Activated gamma-delta T cell (primary cell): Measurements from ENCODE around the gene EFEMP1.

Experiments used
- DNase-seq: peaks from one replicate; lab custom pipeline; 2025; lab: John Stamatoyannopoulos, UW

EFEMP1 gene

GRCh38 chr2:55898386-55899040 is 25.1 kb downstream of the EFEMP1 start:
- DNase-seq, result no peak

- DNase-seq, result no peak
Observed at GRCh38 chr2:55896633-55897032, 26.9 kb downstream of the EFEMP1 start.

- DNase-seq, result no peak
Observed at GRCh38 chr2:55894720-55895119, 28.9 kb downstream of the EFEMP1 start.

GRCh38 chr2:55891671-55892094 is 31.9 kb downstream of the EFEMP1 start:
- DNase-seq, result no peak

- DNase-seq, result no peak
Observed at GRCh38 chr2:55888936-55889335, 34.6 kb downstream of the EFEMP1 start.

- no peak for DNase-seq
Observed at GRCh38 chr2:55887901-55888624, 35.5 kb downstream of the EFEMP1 start.

- no peak for DNase-seq
Observed at GRCh38 chr2:55887351-55887750, 36.2 kb downstream of the EFEMP1 start.

GRCh38 chr2:55885944-55886281 is 37.7 kb downstream of the EFEMP1 start:
- no peak for DNase-seq

- DNase-seq, result no peak
Observed at GRCh38 chr2:55885127-55885943, 38.2 kb downstream of the EFEMP1 start.

- DNase-seq, result no peak
Observed at GRCh38 chr2:55883829-55884228, 39.8 kb downstream of the EFEMP1 start.

GRCh38 chr2:55883357-55883756 is 40.2 kb downstream of the EFEMP1 start:
- DNase-seq, result no peak

GRCh38 chr2:55882954-55883353 is 40.6 kb downstream of the EFEMP1 start:
- no peak for DNase-seq

GRCh38 chr2:55880416-55881143 is 43.0 kb downstream of the EFEMP1 start:
- DNase-seq, result no peak

- DNase-seq, result no peak
Observed at GRCh38 chr2:55879976-55880375, 43.6 kb downstream of the EFEMP1 start.

- no peak for DNase-seq
Observed at GRCh38 chr2:55877087-55877436, 46.5 kb downstream of the EFEMP1 start.

GRCh38 chr2:55876429-55877086 is 47.0 kb downstream of the EFEMP1 start:
- no peak for DNase-seq

GRCh38 chr2:55875434-55876135 is 48.0 kb downstream of the EFEMP1 start:
- DNase-seq, result no peak

GRCh38 chr2:55874338-55874737 is 49.2 kb downstream of the EFEMP1 start:
- DNase-seq, result no peak

- DNase-seq, result no peak
Observed at GRCh38 chr2:55871637-55872036, 51.9 kb downstream of the EFEMP1 start.

- DNase-seq, result no peak
Observed at GRCh38 chr2:55869637-55870325, 53.8 kb downstream of the EFEMP1 start.
